ENCODE data around the gene STOX1. TPM values are rescaled to one million over a fixed set of nuclear protein-coding genes. Genes with fewer than 3 reads are reported as not detected.
"Not testable (repeated sequence)": the region's sequence is repeated elsewhere in the genome, so short reads cannot be mapped to it uniquely, and the experiment has no call there.

The STOX1 gene
- polyA plus RNA-seq, 3 donors = 0.03 TPM; not detected in 2

- Mint-ChIP-seq H3K27ac (peak overlapping the region in 1 of 7 donors; percentile 26), H3K36me3 (peaks cover 49 to 74% of the 10 kb centered on the region in 2 donors)
- intact Hi-C loops (cut with micrococcal nuclease) = loop anchor here in 1 of 2 donors (10.0 kb wide), 1 partner anchor 185 kb away; no protein-coding TSS in a partner anchor
- H3K4me1 ChIP-seq (ENCODE audit: control insufficient read depth in 1 of 2, insufficient read depth in 2 of 2, low read length in 2 of 2); H3K9me3 ChIP-seq (replicated peaks in 1 of 2; ENCODE audit: control insufficient read depth in 1 of 2, insufficient read depth in 1 of 2, low read length in 2 of 2); DNase-seq; H2AFZ ChIP-seq (ENCODE audit: insufficient read depth, low read depth, low read length, poor library complexity, severe bottlenecking); H3K27me3 ChIP-seq (ENCODE audit: control insufficient read depth in 2 of 2, insufficient read depth in 2 of 2, low read length in 2 of 2); H3K9me3 Mint-ChIP-seq; H3K4me3 Mint-ChIP-seq; H3K4me3 ChIP-seq (replicated peaks in 1 of 3; ENCODE audit: low read depth in 2 of 3, low read length in 3 of 3); H3K4me2 ChIP-seq (replicated peaks; ENCODE audit: extremely low read depth, low read length, poor library complexity, severe bottlenecking); H3K9ac ChIP-seq (ENCODE audit: insufficient read depth, low read length, poor library complexity, severe bottlenecking); H3K79me2 ChIP-seq (ENCODE audit: insufficient read depth, low read length); H3K27ac ChIP-seq (ENCODE audit: low read depth in 1 of 2, low read length in 2 of 2); H4K20me1 ChIP-seq (ENCODE audit: insufficient read depth, low read length); H3K27me3 Mint-ChIP-seq (ENCODE audit: low read depth in 3 of 3); H3K4me1 Mint-ChIP-seq: not testable (repeated sequence)
- peaks cover 24 to 85% of the 10 kb centered on the region in 2 donors for H3K36me3 ChIP-seq (replicated peaks in 1 of 2; ENCODE audit: control insufficient read depth in 1 of 2, insufficient read depth in 2 of 2, low read length in 2 of 2)
- WGBS (ENCODE audit: insufficient coverage) = 100% methylated on average over 3 of the region's 8 CpGs
Measured at GRCh38 chr10:68929888-68930287, 102.6 kb downstream of the STOX1 start.

DNA sequence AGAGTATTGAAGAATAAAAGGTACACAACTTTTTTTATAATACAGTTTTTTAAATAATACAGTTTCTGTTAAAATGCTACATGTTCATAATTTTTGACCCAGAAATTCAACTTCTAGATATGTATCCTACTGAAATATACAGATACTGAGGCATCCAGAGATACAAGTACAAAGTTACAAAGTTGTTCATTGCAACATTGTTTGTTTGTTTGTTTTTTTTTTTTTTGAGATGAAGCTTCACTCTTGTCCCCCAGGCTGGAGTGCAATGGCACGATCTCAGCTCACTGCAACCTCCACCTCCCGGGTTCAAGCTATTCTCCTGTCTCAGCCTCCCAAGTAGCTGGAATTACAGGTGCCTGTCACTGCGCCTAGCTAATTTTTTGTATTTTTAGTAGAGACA lies 105.5 kb downstream of the STOX1 start:
- H3K27ac Mint-ChIP-seq = not testable (repeated sequence)

DNA sequence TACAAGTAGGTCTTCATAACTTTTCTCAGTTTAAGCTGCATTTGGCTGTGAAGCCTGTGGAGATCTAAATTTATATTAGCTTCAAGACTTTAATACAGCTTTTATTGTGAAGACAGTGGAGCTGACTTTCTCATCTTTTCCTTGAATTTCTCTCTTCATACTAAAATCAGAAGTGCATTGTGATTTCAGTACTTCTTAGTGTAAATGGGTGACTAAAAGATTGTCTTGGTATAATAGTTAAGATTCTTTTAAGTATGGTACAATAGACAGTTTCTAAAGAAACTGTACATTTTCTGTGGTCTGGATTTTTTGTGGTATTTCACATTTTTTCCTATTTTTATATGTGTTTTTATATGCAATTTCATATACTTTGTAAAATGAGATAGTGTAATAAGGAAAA lies 107.7 kb downstream of the STOX1 start:
- Histone ChIP-seq H2AFZ (ENCODE audit: insufficient read depth, low read depth, low read length, poor library complexity, severe bottlenecking) (no peak overlapping the region), H3K9me3 (replicated peaks in 1 of 2; ENCODE audit: control insufficient read depth in 1 of 2, insufficient read depth in 1 of 2, low read length in 2 of 2) (no peaks in the 10 kb centered on the region), H3K4me1 (ENCODE audit: control insufficient read depth in 1 of 2, insufficient read depth in 2 of 2, low read length in 2 of 2) (no peaks in the 10 kb centered on the region), H3K27ac (ENCODE audit: low read depth in 1 of 2, low read length in 2 of 2) (no peak overlapping the region), H3K9ac (ENCODE audit: insufficient read depth, low read length, poor library complexity, severe bottlenecking) (no peak overlapping the region), H3K36me3 (replicated peaks in 1 of 2; ENCODE audit: control insufficient read depth in 1 of 2, insufficient read depth in 2 of 2, low read length in 2 of 2) (peaks cover 63 to 81% of the 10 kb centered on the region in 2 donors), H3K4me3 (replicated peaks in 1 of 3; ENCODE audit: low read depth in 2 of 3, low read length in 3 of 3) (no peak overlapping the region), H3K79me2 (ENCODE audit: insufficient read depth, low read length) (no peaks in the 10 kb centered on the region), H3K4me2 (replicated peaks; ENCODE audit: extremely low read depth, low read length, poor library complexity, severe bottlenecking) (no peak overlapping the region), H3K27me3 (ENCODE audit: control insufficient read depth in 2 of 2, insufficient read depth in 2 of 2, low read length in 2 of 2) (no peaks in the 10 kb centered on the region), H4K20me1 (ENCODE audit: insufficient read depth, low read length) (no peaks in the 10 kb centered on the region)
- intact Hi-C loops (cut with micrococcal nuclease) = loop anchor here in 1 of 2 donors (10.0 kb wide), 1 partner anchor 190 kb away; no protein-coding TSS in a partner anchor
- TF ChIP-seq CTCF (IDR thresholded peaks at IDR 0.05) = no peak
- H3K36me3 Mint-ChIP-seq = peaks cover 61 to 77% of the 10 kb centered on the region in 2 donors
- H3K4me3 Mint-ChIP-seq = no peak overlapping the region
- no peak for DNase-seq
- no peaks in the 10 kb centered on the region for H3K9me3 Mint-ChIP-seq
- H3K27me3 Mint-ChIP-seq (ENCODE audit: low read depth in 3 of 3) = peaks cover 0 to 2% (median 0%) of the 10 kb centered on the region in 3 donors
- no peak overlapping the region for H3K27ac Mint-ChIP-seq
- no peaks in the 10 kb centered on the region for H3K4me1 Mint-ChIP-seq

More for the DNA sequence above, 105.5 kb downstream of the STOX1 start:
- not testable (repeated sequence) for H3K4me1 ChIP-seq (ENCODE audit: control insufficient read depth in 1 of 2, insufficient read depth in 2 of 2, low read length in 2 of 2); H3K79me2 ChIP-seq (ENCODE audit: insufficient read depth, low read length); H4K20me1 ChIP-seq (ENCODE audit: insufficient read depth, low read length); H2AFZ ChIP-seq (ENCODE audit: insufficient read depth, low read depth, low read length, poor library complexity, severe bottlenecking); H3K27me3 Mint-ChIP-seq (ENCODE audit: low read depth in 3 of 3); DNase-seq; H3K9ac ChIP-seq (ENCODE audit: insufficient read depth, low read length, poor library complexity, severe bottlenecking); H3K27ac ChIP-seq (ENCODE audit: low read depth in 1 of 2, low read length in 2 of 2); H3K9me3 ChIP-seq (replicated peaks in 1 of 2; ENCODE audit: control insufficient read depth in 1 of 2, insufficient read depth in 1 of 2, low read length in 2 of 2); H3K27me3 ChIP-seq (ENCODE audit: control insufficient read depth in 2 of 2, insufficient read depth in 2 of 2, low read length in 2 of 2); H3K4me1 Mint-ChIP-seq; H3K4me2 ChIP-seq (replicated peaks; ENCODE audit: extremely low read depth, low read length, poor library complexity, severe bottlenecking); H3K9me3 Mint-ChIP-seq; H3K4me3 ChIP-seq (replicated peaks in 1 of 3; ENCODE audit: low read depth in 2 of 3, low read length in 3 of 3); H3K4me3 Mint-ChIP-seq
- intact Hi-C loops (cut with micrococcal nuclease) = loop anchor here in 1 of 2 donors (10.0 kb wide), 1 partner anchor 188 kb away; no protein-coding TSS in a partner anchor
- peaks cover 43 to 79% of the 10 kb centered on the region in 2 donors for H3K36me3 ChIP-seq (replicated peaks in 1 of 2; ENCODE audit: control insufficient read depth in 1 of 2, insufficient read depth in 2 of 2, low read length in 2 of 2)
- WGBS (ENCODE audit: insufficient coverage) = no CpG with 5 or more reads among the region's 3 CpGs
- H3K36me3 Mint-ChIP-seq = peaks cover 57 to 81% of the 10 kb centered on the region in 2 donors
